HG03039 (cell line): Measurements from ENCODE around the gene ZNF710.
A peak's percentile ranks its signal among the peaks of the same experiment; 100 is the strongest.

Experiments
- ATAC-seq: cut with Tn5 transposase; IDR thresholded peaks from one replicate; pipeline ENCODE4 v1.9.1; 2021; ENCODE audit warnings: mild to moderate bottlenecking, moderate library complexity; ENCODE audit not compliant: unreplicated experiment

ZNF710 gene

DNA sequence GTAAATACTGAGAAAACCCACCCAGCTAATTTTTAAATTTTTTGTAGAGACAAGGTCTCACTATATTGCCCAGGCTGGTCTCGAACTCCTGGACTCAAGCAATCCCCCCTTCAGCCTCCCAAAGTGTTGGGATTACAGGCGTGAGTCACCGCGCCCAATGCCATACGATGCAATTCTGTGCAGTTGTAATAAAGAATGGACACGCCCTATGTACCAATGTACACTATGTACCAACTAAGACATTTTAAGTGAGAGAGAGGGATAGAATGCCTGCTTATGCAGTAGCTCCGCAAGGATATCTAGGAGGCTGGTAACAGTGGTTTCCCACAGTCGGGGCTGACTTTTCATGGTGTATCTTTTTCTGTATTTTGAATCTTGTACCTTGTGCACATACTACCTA lies 14.6 kb downstream of the ZNF710 start:
- no peak for ATAC-seq

DNA sequence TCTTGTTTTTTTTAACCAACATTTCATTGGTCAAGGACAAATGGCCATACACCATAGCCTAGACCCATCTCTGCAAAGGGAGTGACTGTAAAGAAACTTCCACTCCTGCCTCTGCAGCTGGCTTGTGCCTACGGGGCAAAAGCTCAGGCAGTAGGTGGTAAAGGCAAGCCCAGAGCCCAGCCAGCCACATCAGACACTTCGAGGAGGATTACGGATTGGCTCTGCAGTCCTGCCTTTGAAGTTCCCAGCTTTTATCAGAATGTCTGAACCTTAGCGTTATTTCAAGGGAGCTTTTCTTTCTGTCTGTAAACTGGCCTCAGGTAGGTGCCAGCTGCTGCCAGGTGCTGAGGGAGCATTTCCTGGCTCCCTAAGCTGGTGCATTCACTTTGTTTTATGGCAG lies 15.6 kb downstream of the ZNF710 start:
- ATAC-seq: no peak

DNA sequence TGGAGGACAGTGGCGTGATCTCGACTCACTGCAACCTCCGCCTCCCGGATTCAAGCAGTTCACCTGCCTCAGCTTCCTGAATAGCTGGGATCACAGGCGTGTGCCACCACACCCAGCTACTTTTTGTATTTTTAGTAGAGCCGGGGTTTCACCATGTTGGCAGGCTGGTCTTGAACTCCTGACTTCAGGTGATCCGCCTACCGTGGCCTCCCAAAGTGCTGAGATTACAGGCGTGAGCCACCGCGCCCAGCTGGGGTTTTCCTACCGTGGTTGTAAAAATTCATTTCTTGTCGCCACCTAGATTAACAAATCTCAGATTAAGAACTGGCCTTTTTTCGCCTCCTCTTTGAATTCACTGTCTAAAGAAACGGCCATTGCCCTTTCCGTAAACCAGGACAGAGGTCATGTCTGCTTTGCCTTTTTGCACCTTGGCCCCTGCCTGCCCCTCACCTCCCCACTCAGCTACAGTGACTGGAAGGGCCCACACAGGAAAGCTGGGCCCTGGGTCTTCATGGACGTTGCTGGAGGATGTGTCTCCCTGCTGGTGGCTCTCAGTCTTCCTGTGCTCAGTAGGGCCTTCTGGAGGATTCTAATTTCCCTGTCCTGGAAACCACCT lies 17.2 kb downstream of the ZNF710 start:
- no peak for ATAC-seq

DNA sequence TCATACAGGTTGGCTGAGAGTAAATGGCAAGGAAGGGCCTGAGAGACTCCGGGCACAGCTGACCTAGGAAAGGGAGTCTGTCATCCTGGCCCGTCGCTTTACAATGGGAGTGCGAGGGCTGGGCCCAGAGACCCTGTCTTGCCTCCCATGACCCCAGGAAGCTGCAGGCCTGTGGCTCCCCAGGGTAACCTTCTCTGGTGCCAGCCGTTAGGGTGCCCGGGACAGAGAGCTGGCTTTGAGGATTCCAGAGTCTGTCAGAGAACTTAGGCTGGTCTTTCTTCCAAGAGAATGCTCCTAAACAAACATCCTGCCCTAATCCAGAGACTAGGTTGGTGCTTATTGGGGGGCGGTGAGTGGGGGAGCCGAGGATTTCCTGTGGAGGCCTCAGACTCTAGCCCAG lies 18.5 kb downstream of the ZNF710 start:
- ATAC-seq: no peak

DNA sequence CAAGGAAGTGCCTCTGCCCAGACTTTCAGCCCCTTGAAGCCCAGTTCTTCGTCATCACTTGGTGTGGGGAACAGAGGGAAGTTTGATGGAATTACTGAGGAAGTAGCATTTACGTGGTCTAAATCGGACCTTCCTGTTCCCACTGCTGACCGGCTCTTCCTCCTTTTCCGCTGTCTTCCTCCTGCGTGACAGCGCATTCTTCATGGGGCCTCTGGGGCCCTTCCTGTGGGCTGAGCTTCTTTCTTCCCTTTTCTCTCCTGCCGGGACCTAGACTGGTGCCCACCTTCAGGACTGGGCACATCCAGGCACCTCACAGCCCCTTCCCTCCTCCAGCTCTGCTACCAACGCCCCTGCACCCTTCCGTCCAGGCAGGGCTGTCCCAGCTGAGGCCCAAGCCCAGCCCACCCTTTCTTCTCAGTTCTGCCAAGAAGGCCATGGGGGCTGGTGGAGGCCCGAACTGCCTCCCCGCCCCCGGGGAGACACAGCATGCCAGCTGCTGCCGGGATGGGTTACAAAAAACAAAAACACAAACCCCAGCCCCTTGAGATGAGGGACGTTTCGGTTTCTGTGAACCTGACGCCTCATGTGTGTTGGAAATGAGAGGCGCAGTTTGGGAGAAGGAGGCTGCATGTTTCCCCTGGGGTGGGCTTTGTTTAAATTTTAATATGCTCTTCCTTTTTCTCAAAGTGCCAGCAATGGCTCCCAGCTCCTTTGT lies 19.1 kb downstream of the ZNF710 start:
- no peak for ATAC-seq

DNA sequence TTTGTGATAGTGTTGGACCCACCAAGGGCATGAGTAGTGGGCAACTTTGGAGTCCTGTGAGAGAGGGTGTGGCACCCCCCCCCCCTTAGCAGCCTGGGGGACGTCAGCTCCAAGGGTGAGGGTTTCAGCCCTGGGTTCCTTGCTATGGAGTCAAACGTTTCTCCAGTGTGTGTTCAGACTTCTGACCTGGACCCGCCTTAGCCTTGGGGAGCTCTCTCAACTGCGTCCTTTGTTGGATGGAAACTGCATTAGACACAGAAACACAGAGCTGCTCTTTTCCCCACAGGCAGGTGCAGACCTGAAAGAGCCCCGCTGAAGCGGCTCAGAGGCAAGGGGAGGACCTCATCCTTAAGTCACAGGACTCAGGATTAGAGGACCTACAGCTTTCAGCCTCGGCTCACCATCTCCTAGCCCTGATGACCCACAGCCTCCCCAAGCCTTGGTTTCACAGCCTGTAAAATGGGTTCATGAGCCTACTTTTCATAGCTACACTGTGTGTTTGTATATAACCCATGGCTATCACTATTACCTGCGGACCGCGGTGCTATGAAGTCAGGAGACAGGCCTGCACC lies 19.9 kb downstream of the ZNF710 start:
- no peak for ATAC-seq

DNA sequence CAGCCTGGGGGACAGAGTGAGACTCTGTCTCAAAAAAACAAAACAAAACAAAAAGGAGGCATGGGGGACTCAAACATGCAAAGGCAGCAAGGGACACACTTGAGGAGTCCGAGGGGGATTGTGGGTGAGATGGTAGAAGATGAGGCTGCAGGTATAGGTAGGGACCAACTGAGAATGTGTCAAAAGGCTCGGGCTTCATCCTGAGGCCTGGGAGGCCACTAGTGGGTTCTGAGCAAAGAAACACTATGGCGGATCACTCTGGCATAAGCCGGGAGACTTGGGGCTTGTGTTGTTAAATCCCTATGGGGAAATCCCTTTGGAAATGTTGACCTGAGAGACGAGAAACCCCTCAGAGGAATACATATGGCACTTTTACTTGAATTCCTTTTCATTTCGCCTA lies 21.2 kb downstream of the ZNF710 start:
- no peak for ATAC-seq

DNA sequence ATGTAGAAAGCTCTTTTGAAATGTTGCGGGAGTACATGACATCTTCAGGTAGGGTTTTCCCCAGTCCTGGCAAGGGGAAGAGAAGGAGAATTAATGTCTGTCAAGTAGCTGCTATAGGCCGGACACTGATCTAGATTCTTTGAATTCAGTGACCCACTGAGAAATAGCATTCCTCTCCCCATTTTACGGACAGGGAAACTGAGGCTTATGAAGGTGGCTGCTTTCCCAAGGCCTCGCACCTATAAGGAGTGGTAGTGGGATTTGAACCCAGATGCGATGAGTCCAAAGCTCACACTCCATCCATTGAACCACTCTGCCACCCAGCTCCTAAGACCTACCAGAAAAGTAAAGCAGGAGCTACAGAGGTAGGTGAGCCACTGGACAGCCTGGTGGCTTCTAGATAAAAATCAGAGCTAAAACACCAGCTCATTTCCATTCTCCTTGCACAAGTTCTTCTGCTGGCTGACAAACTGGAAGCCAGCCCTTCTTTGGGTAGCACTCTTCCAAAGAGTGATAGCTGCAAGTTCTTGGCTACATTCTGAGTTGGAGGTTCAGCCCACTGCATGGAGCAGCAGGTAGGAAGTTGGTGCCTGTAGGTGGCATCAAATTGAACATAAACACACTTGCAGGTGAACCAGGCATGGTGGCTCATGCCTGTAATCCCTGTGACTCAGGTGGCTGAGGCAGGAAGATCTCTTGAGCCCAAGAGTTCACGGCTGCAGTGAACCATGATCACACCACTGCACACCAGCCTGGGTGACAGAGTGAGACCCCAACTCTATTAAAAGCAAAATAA lies 22.0 kb downstream of the ZNF710 start:
- ATAC-seq: no peak

DNA sequence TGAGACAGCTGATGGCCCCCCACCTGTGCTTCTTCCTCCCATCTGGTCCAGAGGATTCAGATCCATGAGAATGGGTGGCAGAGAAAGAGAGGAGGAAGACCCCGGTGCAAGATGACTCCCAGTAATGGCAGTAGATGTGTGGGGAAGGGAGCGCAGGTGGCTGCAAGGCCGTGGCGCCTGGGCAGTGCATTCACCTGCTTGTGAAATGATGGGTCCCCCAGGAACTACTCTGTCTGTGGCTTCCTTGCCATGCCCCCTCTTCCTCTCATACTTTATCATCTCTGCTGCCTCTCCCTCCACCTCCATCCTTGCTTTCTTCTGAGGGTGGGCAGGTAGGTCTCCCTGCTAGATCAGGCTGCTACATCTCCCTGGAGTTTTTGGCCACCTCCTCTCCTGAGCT lies 23.3 kb downstream of the ZNF710 start:
- no peak for ATAC-seq

DNA sequence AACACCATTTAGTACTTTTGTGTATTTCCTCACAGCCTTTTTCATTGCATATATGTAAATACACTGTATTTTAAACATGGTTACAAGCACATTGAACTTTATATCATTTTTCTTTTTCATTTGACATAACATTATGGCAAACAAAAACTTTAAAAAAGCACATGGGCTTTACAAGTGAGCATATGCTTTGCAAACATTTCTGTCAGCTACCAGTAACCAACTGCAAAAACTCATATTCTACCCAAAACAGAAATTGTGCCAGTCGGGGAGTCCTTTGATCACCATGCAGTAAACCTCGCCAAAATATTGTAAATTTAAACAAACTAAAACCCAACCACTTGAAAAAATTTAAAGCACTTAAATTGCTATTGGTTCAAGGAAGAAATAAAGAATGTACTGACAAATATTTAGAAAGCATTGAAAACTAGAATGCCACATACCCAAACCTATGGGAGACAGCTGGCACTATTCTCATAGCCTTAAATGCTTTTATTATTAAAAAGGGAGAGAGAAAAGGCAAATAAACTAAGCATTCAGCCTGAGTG lies 24.4 kb downstream of the ZNF710 start:
- no peak for ATAC-seq

DNA sequence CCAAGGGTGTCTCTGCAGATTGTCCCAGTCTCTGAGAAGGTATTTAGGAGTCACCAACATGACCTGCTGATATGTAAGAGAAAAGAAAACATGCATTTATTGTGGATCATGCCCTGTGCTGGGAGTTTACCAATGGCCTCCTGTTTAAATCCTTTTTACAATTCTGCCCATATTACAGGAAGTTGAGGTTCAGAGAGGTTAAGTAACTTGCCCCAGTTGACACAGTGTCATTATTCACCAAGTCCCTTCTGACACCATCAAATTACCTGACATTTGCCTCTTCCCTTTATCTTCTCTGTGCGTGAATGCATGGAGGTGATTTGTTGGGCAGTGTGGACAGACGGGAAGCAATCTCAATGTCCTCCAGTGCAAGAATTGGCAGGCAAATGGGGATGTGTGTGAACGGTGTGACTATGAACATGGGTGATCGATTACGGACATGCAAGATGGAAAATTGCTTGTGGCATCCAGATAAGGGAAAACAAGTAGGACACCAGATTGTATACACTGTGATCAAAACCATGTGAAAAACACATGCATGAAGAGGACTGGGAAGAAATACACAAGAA lies 27.3 kb downstream of the ZNF710 start:
- ATAC-seq: no peak

DNA sequence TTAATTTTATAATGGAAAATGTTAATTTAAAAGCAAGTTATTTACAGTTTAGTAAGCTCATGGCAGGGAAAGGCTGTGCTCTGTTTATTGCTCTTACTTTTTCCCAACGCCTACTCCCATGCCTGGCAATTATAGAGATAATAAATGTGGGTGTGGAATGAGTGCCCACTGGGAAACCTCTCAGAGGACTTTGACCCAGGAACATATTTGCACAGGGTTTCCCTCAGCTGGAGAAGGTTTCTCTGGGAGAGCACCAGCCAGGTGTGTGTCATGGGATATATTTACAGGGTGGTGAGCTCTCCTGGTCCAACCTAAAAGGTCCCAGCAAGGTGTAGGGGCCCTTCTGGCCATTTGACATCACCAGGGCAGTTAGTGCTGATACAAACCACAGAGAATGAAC lies 27.9 kb downstream of the ZNF710 start:
- no peak for ATAC-seq

DNA sequence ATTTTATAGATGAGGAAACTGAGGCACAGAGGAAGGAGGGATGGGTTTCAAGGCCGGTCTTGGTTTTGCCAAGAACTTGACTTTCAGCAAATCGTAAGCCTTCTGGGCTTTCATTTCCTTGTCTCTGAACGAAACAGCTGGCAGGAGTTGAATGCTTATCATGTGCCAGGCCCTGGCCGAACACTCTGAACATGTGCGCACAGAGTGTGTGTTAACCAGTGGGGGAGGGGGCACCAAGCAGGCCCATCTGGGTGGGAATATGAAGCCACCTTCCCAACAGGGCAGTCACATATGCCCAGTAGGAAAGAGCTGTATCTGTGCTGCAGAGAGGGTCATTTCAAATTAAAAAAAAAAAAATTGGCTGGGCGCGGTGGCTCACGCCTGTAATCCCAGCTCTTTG lies 29.3 kb downstream of the ZNF710 start:
- ATAC-seq: no peak

DNA sequence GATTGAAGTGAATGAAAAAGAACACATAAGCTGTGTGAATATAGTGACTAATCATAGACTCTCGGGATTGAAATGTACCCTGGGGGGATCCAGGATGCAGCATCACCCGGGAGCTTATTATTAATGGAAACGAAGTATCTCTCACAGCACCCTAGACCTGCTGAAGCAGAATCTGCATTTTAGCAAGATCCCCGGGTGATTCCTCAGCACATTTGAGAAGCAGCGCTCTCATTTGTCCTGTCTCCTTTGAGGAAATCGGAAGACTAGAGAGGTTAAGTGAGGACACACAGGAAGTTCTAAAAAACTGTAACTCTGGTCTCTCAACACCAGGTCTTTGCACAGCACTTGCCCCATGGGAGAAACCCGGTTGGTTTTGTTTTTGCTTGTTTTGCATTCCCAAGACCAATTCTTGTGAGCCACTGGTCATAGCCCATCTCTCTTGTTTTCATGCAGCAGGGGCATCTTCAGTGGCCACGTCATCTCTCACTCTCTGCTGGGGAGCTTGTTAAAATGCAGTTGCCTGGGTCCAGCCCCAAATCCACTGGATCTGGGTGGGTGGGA lies 30.2 kb downstream of the ZNF710 start:
- ATAC-seq: peak; percentile 80

DNA sequence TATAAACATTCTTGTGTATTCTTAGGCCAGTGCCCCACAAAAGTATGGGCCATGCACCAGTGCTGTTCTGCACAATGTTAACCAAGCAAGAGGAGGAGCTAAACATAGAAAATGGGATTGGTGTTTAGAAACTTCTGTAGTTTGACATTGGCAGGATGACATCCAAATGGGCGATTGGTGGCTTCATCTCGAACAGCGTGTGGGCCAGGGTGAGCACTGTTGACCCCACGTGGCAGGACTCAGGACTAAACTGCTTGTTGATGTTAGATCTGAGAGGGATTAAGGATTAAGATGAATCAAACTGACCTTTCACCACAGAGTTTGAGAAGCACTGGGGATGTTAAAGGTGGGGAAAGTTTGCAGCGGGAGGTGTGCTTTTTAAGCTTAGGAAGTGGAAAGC lies 31.9 kb downstream of the ZNF710 start:
- ATAC-seq: no peak

DNA sequence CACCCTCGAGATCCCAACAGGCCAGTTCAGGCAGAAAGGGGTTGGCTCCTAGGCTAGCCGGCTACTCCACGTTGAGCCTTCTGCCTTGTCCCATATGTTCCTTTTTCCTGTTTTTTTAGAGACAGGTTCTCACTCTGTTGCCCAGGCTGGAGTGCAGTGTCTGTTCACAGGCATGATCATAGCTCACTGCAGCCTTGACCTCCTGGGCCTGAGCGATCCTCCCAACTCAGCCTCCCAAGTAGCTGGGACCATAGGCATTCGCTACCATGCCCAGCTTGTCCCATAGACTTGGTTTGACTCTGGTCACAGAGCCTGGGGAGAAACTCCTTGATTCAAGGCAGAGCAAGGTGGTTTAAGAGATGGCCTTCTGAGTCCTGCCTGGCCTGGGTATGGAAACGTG lies 32.3 kb downstream of the ZNF710 start:
- no peak for ATAC-seq

DNA sequence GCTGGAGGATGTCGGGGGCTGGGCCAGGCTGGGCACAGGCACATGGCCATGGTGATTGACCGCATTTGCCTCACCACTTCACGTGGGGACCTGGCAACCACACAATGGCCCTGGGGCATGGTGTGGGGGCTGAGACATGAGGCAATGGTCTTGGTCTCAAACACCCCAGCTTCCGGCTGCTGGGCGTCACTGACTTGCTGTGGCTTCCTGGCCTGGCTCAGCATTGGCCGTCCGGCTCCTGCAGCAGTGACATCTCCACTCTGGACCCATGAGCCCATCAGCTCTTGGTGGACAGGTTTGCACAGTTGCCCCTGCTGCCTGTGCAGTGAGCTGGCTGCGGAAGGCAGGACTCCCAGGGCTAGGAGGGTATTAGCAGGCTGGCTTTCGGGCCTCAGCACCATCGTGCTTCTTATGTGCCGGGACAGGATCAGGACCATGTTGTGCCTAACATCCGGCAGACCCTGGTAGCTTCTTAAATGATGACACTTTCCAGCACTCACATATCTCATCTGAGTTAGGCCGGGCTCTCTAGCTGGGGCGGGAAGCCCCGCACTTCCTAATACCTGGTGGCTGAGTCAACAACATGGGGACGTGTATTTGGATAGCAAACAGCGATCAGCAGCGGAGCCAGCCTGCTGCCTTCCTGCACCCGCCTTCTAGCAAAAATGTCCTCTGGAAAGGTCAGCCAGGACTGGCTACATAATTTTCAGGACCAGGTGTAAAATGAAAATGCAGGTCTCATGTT lies 34.1 kb downstream of the ZNF710 start:
- ATAC-seq: no peak

DNA sequence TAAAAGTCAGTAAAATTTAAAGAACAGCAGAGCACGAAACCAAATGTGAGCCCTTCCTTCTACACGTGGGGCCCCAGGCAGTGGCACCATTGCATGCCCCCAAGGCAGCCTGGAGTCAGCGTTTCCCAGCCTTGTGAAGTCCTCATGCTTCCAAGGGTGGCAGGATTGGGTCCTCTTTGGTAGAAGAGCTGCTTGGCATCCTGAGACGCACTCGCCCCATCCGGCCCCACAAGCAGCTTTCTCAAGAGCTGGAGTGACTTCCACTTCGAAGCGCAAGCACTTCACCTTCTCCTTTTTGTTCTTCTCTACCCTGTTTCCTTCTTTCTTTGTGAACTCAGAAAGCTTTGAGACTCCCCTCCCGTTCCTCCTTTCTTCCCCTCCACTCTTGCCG lies 34.7 kb downstream of the ZNF710 start:
- no peak for ATAC-seq

DNA sequence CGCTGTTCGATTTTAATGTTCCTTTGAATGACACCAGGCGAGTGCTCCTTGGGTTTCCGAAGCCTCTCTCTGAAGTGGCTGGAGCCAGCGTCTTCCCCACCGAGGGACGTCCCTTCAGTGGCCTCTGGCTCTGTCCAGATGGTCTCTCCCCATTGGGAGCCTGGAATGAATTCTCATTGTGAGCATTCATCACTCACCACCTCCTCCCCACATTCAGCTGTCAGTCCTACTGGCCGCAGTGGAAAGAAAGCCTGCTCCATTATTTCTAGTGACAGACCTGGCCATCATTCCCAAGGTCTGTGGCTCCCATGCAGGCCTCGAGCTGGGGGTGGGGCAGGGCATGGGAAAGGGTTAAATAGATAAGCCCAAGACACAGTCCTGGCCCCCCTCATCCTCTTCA lies 35.2 kb downstream of the ZNF710 start:
- no peak for ATAC-seq

DNA sequence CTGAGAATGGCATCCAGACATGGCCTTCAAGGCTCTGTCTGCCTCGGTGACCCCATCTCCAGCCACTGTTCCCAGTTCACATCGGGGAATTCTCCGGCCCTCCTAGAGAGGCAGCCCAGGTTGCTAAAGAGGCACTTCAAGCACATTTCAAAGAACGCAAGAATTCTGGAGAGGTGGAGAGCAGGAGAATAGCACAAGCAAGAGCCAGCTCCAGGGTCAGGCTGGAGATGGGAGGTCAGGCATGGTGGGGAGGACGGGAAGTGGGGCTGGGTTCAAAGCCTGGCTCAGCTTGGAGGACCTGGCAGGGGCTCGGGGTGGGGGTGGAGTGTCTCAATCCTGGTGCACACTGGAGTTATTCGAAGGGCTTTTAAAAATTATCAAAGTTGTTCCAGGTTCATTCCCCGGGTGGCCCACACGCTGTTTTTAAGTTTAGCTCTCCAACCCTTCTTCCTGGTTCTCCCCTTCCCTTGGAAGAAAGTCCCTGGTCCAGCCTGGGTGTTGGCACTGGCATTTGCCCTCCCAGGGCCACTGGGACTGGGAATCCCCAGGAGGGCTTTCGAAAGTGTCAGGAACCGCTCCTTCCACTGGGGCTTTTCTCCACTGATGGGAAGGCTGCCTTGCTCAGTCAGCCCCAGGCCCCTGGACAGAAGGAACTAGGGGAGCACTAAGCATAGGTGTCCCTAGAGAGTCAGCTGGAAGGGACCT lies 35.8 kb downstream of the ZNF710 start:
- no peak for ATAC-seq
